GM19372 (cell line): ENCODE results near the gene PDE8B.

ENCODE experiments used
- ATAC-seq: cut with Tn5 transposase; IDR thresholded peaks from one replicate; pipeline ENCODE4 v1.9.1; 2021; ENCODE audit warnings: mild to moderate bottlenecking, low read depth, moderate library complexity; ENCODE audit not compliant: unreplicated experiment

PDE8B gene

GRCh38 chr5:77316871-77317661, 106.6 kb downstream of the PDE8B start:
- no peak for ATAC-seq

DNA sequence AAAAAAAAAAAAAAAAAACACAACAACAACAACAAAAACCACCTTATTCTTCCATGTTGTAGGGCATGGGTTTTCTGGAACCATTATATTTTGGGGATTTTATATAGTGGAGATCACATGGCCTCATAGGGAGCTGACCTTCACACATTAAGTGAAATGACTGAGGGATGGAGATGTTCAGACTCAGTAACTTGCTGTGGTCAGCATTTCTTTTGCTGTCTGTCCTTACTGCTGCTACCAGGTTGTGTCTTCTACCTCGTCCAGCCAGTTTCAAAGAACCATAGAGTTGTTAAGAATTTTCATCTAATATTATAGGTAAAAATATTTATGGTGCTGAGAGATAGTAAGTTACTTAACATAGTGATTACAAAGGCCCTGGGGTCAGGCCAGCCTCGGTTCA, 107.6 kb downstream of the PDE8B start:
- ATAC-seq: no peak

DNA sequence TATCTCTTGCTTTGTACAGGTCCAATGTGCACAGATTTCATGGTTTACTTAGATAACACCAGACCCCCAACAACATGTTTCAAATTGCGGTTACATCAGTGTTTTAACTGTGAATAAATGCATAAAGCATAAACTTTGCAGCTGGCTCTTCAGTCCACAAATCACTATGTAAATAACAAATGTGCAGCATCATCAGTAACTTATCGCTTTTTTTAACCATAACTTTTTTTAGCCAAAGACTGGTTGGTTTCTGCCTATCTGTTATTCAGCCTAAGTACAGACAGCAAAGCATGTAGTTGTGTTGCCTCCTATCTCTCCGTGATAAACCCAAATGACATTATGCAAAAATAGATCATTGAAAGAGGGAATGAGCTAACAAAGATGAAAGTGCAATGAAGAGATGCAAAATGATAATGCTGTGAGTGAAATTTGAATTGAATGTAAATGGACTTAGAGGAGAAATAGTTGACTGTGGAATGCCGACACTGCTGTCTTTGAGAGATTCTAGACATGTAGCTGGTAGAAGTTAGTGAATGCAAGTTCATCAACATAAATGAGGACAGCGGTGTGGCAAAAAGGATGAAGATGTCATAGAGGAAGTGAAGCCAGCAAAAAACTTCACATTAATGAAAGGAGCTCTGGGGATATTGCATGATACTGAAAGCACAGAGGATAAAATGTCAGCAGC, 108.8 kb downstream of the PDE8B start:
- ATAC-seq: no peak

- no peak for ATAC-seq
Measured at GRCh38 chr5:77321793-77322394, 111.4 kb downstream of the PDE8B start.

DNA sequence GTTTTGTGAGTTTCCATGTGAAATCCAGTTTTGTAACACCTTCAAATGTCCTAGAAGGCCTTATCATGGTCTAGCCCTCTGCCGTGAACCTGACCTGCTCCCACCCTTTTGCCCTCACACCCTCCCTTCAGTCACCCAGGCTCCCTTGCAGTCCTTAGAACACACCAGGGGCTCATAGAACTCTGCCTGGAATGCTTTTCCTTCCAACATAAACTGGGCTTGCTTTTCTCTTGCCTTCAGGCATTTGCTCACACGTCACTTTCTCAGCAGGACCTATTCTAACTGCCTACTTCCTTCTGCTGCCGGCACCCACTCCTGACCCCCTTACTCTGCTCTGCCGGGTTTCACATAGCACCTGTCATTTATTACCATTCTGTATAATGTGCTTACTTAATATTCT, 111.9 kb downstream of the PDE8B start:
- no peak for ATAC-seq

- ATAC-seq: no peak
Measured at GRCh38 chr5:77325921-77326541, 115.6 kb downstream of the PDE8B start.

GRCh38 chr5:77326986-77327734, 116.7 kb downstream of the PDE8B start:
- no peak for ATAC-seq

DNA sequence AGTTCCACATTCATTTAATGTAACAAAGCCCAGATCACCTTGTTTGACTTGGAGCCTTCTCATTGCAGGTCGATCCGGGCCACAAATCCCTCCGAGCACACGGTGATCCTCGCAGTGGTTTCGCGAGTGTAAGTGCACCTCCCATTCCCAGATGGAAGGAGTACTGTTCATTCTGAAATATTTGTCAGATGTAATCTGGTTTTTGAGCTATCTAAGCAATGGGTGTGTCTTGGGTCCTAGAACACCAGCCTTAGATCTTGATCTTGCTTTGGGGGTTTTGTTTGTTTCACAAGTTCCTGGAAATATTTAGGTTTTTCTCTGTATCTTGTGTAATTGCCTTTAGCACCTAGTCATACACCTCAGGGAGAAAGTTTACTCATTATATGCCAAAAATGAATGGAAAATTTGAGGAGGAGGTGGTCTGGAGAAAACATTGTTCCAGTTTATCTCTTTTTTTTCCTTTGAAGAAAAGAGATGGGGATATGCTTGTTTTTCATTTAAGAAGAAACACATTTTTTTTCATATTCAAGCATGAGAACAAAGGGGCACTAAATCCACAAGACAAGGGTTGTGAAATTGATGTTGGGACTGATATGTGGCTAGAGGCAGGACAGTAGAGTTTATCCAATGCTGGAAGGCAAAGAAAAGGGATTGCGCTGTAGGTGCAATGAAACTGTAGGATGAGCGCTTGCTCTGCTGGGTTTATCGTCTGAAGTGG, 118.6 kb downstream of the PDE8B start:
- ATAC-seq: no peak

GRCh38 chr5:77329664-77330430, 119.4 kb downstream of the PDE8B start:
- ATAC-seq: no peak

GRCh38 chr5:77333036-77333435, 122.6 kb downstream of the PDE8B start:
- no peak for ATAC-seq

- no peak for ATAC-seq
Measured at GRCh38 chr5:77333451-77334123, 123.1 kb downstream of the PDE8B start.

GRCh38 chr5:77337246-77337645, 126.8 kb downstream of the PDE8B start:
- no peak for ATAC-seq

- no peak for ATAC-seq
Measured at GRCh38 chr5:77337686-77338085, 127.2 kb downstream of the PDE8B start.

- no peak for ATAC-seq
Measured at GRCh38 chr5:77339337-77339890, 128.9 kb downstream of the PDE8B start.

- ATAC-seq: no peak
Measured at GRCh38 chr5:77343165-77343564, 132.7 kb downstream of the PDE8B start.

DNA sequence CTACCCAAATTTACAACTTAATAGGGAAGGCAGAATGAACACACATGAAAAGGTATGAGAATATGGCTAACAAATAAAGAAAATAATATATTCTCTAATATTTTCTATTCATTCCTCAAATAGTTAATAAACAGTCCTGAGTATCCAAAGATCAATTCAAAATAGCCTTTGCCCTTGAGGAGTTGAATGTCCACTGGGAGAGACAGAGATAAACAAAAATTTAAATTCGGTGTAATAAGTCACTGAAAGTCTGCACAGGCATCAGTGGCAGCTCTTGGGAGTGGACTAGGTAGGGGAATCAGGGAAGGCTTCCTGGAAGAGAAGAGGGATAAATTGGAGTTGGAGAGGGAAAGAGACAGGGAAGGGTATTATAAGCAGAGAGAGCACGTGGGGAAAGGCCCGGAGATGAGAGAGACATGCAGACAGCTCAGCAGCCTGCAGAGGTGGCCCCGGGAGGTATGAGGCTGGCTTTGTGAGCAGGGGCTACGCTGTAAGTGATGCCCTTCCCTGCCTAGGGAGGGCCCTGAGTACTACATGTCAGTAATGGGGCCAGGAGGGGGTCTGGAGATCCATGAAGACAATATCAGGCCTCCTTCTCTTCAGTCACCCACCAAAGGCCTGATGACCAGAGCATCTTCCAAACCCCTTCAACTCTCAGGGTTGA, 137.1 kb downstream of the PDE8B start:
- no peak for ATAC-seq

DNA sequence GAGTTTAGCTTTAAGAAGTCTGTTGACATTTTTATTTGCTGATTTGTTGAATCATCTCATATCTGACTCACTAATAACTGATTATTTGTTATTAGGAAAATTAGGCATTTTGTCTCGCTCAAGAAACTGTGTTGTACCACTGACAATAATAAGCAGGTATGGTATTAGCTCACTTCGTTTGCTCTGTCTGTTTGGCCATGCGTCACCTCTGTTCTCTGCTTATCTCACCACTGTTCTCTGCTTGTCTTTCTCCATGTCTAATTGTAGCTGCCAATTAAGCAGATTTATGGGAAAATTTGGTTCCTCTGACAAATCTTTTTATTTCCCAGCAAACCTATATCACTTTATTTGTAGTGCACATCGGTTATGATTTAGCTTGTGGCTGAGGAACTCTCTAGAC, 142.8 kb downstream of the PDE8B start:
- ATAC-seq: no peak

DNA sequence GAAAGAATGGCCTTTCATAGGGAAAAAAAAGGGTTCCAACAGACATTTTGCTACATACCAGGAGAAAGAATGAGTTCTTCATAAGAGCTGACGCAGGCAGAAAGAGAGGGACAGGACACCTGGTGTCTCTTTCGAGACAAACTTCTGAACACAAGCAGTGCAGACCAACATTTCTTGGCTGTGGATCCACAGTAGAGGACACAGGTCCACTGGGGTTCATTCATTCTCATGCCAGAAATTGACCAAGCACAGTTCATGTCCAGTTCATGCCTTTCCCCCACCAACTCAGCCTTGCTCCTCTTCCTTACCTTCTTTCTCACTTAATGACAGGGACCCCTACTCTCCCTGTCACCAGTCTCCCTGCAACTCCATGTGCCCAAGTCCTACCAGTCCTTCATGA, 144.0 kb downstream of the PDE8B start:
- ATAC-seq: no peak
